ENCODE data around the gene MRPS31. TPM values are rescaled to one million over a fixed set of nuclear protein-coding genes. Genes with fewer than 3 reads are reported as not detected.

The MRPS31 gene
- total RNA-seq (10 to 100 TPM; 27.7 to 31.0 TPM), polyA plus RNA-seq (ENCODE audit: insufficient read depth, low read depth, low replicate concordance) (22.3 TPM)
- long read RNA-seq, donor 1, transcript MRPS31-201 (7 exons, 1,462 nt): major isoform, 19 of 37 reads
- long read RNA-seq, donor 1, partial matches to known transcripts: 14 of 37 reads
- long read RNA-seq, donor 1, other reads (novel, unspliced or antisense): 0 of 37 reads
- long read RNA-seq, donor 2, transcript MRPS31-201 (7 exons, 1,462 nt): major isoform, 18 of 18 reads
- long read RNA-seq, donor 2, partial matches to known transcripts: 0 of 18 reads
- long read RNA-seq, donor 2, other reads (novel, unspliced or antisense): 0 of 18 reads

GRCh38 chr13:40770934-40771618, at the start of gene MRPS31:
Gene MRPS31, minus strand, starts transcription at chr13:40771190. Its CDS starts 54 bp downstream, at chr13:40771136.
- intact Hi-C loops (cut with DNase I; ENCODE audit: low total_unique reads): no loop called here

GRCh38 chr13:40819797-40820315, 48.9 kb upstream of the MRPS31 start:
- no peak overlapping the region for H3K27ac ChIP-seq
- DNase-seq: no peak
- H3K27me3 ChIP-seq: no peaks in the 10 kb centered on the region
- H3K36me3 ChIP-seq (ENCODE audit: low read depth, missing control alignments): no peaks in the 10 kb centered on the region
- intact Hi-C loops (cut with DNase I; ENCODE audit: low total_unique reads): no loop called here
- no peaks in the 10 kb centered on the region for H3K9me3 ChIP-seq
- H3K4me3 ChIP-seq: no peak overlapping the region
- WGBS, 2 donors: 73 to 84% methylated on average over 1 of the region's 1 CpG
- no peak for TF ChIP-seq POLR2A (IDR thresholded peaks at IDR 0.05)
- TF ChIP-seq, protein P1, sequence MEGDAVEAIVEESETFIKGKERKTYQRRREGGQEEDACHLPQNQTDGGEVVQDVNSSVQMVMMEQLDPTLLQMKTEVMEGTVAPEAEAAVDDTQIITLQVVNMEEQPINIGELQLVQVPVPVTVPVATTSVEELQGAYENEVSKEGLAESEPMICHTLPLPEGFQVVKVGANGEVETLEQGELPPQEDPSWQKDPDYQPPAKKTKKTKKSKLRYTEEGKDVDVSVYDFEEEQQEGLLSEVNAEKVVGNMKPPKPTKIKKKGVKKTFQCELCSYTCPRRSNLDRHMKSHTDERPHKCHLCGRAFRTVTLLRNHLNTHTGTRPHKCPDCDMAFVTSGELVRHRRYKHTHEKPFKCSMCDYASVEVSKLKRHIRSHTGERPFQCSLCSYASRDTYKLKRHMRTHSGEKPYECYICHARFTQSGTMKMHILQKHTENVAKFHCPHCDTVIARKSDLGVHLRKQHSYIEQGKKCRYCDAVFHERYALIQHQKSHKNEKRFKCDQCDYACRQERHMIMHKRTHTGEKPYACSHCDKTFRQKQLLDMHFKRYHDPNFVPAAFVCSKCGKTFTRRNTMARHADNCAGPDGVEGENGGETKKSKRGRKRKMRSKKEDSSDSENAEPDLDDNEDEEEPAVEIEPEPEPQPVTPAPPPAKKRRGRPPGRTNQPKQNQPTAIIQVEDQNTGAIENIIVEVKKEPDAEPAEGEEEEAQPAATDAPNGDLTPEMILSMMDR (IDR thresholded peaks at IDR 0.05): no peak
- no peaks in the 10 kb centered on the region for H3K4me1 ChIP-seq

More at GRCh38 chr13:40770934-40771618, at the start of gene MRPS31:
- Histone ChIP-seq H3K27me3 (no peaks in the 10 kb centered on the region), H3K36me3 (ENCODE audit: low read depth, missing control alignments) (no peaks in the 10 kb centered on the region), H3K4me3 (peak within 1 kb of the TSS; percentile 66 to 93), H3K9me3 (no peaks in the 10 kb centered on the region), H3K27ac (peak within 1 kb of the TSS; percentile 83 to 88), H3K4me1 (peaks cover 9% of the 10 kb centered on the region)
- WGBS, 2 donors: 1% methylated on average over 45 to 52 of the region's 52 CpGs
- TF ChIP-seq POLR2A (IDR thresholded peaks at IDR 0.05): peak; percentile 37
- TF ChIP-seq, protein P1 (IDR thresholded peaks at IDR 0.05): no peak
- DNase-seq: peak; percentile 97

DNA sequence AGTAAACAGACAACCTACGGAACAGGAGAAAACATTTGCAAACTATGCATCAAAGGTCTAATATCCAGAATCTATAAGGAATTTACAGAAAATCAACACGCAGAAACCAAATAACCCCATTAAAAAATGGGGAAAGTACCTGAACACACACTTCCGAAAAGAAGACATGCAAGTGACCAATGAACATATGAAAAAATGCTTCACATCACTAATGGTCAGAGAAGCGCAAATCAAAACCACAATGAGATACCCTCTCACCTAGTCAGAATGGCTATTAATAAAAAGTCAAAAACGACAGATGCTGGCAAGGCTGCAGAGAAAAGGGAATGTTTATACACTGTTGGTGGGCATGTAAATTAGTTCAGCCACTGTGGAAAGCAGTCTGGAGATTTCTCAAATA, 47.9 kb upstream of the MRPS31 start:
- 82 to 92% methylated on average over 5 of the region's 5 CpGs for WGBS, 2 donors
- H3K27ac ChIP-seq: no peak overlapping the region
- H3K4me3 ChIP-seq: no peak overlapping the region
- H3K4me1 ChIP-seq: no peaks in the 10 kb centered on the region
- no peaks in the 10 kb centered on the region for H3K27me3 ChIP-seq
- no peaks in the 10 kb centered on the region for H3K9me3 ChIP-seq
- TF ChIP-seq, protein P1 (IDR thresholded peaks at IDR 0.05): no peak
- DNase-seq: no peak
- H3K36me3 ChIP-seq (ENCODE audit: low read depth, missing control alignments): no peaks in the 10 kb centered on the region
- intact Hi-C loops (cut with DNase I; ENCODE audit: low total_unique reads): no loop called here

- no peak overlapping the region for H3K4me3 ChIP-seq
- H3K4me1 ChIP-seq: no peaks in the 10 kb centered on the region
- no peaks in the 10 kb centered on the region for H3K27me3 ChIP-seq
- TF ChIP-seq, protein P1 (IDR thresholded peaks at IDR 0.05): no peak
- TF ChIP-seq POLR2A (IDR thresholded peaks at IDR 0.05): no peak
- no peaks in the 10 kb centered on the region for H3K9me3 ChIP-seq
- H3K27ac ChIP-seq: no peak overlapping the region
- intact Hi-C loops (cut with DNase I; ENCODE audit: low total_unique reads): no loop called here
- H3K36me3 ChIP-seq (ENCODE audit: low read depth, missing control alignments): no peaks in the 10 kb centered on the region
- DNase-seq: no peak
- 96 to 100% methylated on average over 2 of the region's 2 CpGs for WGBS, 2 donors
These were observed 43.8 kb upstream of the MRPS31 start for GRCh38 chr13:40814803-40815202.
